ENCODE data around the gene PAXX.

The PAXX gene, protein sequence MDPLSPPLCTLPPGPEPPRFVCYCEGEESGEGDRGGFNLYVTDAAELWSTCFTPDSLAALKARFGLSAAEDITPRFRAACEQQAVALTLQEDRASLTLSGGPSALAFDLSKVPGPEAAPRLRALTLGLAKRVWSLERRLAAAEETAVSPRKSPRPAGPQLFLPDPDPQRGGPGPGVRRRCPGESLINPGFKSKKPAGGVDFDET

DNA sequence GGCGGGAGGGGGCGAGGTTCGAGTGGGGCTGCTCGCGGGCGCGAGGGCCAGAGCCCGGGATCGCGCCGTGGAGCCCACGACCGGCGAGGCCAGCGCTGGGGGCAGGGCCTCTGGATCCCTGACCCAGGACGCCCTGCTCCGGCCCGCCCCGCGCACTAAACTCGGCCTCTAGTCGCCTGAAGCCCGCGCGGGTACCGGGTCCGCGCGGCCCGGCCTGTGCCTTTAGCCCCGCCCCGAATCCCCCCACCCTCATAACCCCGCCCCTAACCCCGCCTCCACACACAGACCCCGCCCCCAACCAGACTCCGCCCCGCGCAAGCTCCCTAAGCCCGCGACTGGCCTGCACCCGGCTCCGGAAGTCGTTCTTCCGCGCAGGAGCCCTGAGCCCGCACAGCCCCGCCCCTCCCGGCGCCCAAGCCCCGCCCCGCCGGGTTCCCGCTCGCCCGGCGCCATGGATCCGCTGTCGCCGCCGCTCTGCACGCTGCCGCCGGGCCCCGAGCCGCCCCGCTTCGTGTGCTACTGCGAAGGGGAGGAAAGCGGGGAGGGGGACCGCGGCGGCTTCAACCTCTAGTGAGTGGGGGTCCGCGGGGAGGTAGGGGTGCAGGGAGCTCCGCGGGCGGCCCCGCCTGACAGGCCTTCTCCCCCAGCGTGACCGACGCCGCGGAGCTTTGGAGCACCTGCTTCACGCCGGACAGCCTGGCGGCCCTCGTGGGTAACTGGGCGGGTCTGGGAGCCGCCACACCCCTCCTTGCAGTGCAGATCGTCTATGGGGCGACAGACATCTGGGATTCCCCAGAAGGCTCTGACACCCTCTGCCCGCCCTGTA, at the start of gene PAXX:
Gene PAXX, plus strand, starts transcription at position 430 of the 826 bp plus-strand sequence. Its CDS starts 22 bp downstream, at position 452.
- DNase-seq (ENCODE audit: low read depth, low spot score): peak; percentile 94

DNA sequence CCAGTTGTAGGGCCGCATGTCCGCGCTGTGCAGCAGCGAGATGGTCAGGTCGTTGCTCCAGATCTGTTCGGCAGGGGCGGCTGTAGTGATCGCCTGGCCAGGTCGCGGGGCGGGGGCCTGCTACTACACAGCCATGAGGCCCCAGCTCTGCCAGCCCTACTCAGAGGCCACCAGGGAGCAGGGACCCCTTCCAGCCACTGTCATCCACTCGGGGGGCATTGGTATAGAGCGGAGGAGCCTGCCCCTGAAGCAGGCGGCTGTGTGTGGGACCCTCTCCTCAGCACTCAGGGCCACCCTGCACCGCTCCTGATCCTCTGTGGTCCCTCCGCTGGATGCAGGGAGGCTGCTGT, 49.4 kb upstream of the PAXX start:
- no peak for DNase-seq (ENCODE audit: low read depth, low spot score)

DNA sequence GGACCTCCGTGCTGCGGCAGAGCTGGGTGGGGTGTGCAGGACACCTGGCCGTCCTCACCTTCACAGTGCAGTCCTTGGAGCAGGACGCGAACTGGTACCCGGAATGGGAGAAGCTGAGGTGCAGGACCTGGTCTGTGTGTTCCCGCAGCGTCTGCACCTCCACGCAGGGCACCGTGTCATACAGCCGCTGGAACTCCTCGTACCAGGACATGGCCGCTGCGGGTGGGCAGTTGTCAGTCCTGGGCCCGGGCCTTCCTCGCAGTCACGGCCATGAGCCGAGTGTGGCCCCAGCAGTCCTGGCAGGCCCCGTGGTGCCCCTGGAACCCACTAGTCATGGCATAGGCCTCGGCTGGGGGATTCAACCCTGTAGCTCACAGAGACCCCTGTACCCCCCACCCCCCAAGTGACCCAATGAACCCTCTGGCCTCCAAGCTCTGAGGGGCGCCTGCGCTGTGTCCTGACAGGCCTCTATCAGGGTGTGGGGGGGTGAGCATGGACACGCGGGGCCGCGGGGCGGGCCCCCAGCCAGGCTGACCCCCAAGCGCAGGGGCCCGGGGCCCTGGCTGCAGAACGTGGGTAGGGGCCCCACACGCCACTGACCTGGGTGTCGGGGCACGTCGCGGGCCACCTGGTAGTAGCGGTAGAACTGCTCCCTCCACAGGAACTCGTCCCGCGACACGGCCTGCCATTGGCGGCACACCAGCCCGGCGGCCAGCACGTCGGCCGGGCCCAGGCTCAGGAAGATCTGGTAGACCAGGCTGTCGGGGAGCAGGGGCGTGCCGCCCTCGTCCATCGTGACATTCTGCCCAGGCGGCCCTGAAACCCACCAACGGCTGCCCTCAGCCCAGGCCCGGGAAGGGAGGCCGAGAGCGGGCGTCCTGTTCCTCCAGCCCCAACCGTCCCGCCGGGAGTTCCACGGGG, 48.7 kb upstream of the PAXX start:
- DNase-seq (ENCODE audit: low read depth, low spot score): no peak

DNA sequence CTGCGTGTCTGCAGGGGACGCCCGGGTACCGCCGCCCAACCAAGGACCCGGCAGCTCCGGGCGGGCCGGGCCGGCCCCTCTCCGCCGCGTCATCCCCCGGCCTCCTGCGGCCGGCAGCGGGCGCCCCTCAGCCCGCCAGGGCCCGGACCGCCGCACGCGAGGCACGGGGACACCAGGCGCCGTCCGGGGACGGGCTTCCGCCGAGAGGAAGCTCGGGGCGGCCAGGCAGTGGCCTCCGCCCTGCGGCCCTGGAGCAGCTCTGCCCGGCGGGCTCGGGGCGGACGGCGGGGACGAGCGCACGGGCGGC, 48.1 kb upstream of the PAXX start:
- DNase-seq (ENCODE audit: low read depth, low spot score): peak; percentile 83

DNA sequence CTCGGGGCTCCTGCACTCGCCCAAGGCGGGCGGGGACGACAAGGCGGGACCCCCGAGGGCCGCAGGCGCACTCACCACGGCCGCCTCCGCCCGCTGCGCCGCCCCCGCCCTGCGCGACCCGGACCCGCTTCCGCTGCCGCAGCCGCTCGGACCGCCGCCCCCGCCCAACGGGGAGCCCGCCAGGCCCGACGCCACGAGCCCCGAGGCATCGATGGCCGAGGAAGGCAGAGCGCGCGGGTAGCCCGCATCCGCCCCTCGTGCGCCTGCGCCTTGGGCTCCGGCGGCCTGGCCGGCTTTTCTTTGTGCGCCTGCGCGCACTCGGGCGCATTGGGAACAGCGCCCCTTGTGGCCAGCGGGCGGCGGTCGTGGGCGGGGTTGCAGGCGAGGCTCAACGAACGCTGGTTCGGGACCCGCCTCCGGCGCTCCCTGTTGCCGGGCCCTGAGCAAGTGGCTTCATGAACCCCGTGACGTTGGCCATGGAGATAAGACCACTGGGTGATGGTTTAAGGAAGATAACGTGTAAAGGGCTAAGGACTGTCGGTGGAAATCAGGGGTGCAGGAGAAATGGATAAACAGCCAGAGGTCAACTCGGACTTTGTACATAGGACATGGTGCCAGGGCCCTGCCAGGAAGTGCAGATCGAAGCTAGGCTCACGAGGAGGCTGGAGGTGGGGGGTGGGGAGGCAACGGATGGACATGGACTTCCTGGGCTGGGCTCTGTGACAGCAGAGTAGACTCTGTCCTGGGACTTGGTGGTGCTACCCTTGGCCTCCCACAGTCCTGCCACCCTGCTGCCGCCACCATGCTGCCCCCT, 47.5 kb upstream of the PAXX start, which contains the start of the genes C8G and FBXW5:
Gene C8G, plus strand, starts transcription at position 725 of the 814 bp plus-strand sequence. Its CDS starts 78 bp downstream, at position 803.
Gene FBXW5, minus strand, starts transcription at position 220 of the 814 bp plus-strand sequence. CDS start 655 bp downstream, outside the sequence.
- peak; percentile 99 for DNase-seq (ENCODE audit: low read depth, low spot score)

DNA sequence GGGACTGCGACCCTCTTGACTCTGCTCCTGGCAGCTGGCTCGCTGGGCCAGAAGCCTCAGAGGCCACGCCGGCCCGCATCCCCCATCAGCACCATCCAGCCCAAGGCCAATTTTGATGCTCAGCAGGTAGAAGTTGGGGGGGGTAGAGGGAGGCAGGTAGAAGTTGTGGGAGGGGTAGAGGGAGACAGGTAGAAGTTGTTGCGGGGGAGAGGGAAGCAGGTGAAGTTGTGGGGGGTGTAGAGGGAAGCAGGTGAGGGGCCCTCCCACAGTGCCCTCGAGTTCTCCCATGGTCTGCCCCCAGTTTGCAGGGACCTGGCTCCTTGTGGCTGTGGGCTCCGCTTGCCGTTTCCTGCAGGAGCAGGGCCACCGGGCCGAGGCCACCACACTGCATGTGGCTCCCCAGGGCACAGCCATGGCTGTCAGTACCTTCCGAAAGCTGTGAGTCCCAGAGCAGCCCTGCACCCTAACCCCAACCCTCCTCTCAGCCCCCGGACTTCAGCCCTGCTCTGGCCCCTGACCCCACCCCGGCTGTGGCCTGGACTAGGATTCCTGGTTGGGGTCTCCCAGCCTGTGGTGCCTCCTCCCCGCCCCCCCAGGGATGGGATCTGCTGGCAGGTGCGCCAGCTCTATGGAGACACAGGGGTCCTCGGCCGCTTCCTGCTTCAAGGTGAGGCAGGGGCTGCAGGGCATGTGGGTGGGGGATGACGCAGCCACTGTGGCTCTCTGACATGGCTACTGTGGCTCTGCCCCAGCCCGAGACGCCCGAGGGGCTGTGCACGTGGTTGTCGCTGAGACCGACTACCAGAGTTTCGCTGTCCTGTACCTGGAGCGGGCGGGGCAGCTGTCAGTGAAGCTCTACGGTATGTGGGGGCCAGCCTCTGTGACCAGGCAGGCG, 46.6 kb upstream of the PAXX start:
- DNase-seq (ENCODE audit: low read depth, low spot score): no peak

DNA sequence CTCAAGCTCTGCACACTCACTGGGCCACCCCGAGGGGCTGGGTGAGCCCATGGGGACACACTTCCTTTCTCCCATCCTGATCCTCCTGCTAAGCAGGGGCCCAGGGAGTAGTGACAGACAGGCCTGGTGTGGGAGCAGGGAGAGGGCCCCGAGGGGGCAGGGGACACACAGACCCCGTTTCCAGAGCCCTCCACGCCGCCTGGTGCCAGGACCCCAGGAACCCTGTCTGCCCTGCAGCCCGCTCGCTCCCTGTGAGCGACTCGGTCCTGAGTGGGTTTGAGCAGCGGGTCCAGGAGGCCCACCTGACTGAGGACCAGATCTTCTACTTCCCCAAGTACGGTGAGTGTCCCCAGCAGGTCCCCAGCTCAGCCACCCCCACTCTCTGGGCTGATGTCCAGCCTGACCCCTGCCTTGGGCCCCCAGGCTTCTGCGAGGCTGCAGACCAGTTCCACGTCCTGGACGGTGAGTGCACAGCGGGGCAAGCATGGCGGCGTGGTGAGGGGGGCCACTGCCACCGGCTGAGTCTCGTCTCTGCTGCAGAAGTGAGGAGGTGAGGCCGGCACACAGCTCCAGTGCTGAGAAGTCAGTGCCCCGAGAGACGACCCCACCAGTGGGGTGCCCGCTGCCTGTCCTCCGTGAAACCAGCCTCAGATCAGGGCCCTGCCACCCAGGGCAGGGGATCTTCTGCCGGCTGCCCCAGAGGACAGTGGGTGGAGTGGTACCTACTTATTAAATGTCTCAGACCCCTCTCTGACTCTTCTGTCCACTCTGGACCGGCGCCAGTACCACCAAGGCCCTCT, 45.8 kb upstream of the PAXX start:
- no peak for DNase-seq (ENCODE audit: low read depth, low spot score)

DNA sequence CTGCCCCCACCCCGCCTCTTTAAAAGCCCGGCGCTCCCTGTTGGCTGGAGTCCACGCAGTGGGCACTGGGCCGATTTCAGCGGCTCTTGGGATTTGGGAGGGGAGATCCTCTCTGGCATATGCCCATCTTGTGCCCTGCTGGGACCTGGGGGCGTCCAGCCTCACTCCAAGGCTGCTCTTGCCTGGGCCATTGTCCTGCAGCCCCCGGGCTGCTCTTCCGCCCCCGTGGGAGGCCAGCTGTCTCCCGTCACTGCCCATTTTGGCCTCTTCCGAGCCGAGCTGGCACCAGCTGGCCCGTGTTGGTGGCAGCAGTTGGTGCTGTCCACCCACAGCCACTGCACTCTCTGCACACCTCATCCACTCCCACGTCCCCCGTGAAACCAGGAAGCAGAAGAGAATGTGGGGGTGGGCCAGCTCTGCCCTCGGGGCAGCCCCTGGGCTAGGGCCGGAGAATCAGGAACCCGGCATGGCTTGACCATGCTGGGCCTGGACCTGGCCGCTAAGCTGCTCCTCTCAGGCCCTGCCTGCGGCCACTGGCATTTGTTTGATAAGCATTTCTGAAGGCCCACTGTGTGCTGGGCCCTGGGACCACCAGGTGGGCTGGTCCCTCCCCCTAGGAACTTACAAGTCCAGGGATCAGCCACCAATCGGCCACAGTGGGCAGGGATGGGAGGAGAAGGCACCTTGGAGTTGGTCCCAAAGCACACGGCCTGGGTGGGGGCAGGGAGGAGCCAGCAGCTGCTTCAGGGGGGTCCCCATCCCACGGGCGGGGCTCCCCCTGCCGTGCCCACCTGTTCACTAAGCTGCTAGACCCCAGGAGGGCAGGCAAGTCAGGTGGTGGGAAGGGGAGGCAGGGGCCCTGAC, 45.0 kb upstream of the PAXX start:
- DNase-seq (ENCODE audit: low read depth, low spot score): no peak

DNA sequence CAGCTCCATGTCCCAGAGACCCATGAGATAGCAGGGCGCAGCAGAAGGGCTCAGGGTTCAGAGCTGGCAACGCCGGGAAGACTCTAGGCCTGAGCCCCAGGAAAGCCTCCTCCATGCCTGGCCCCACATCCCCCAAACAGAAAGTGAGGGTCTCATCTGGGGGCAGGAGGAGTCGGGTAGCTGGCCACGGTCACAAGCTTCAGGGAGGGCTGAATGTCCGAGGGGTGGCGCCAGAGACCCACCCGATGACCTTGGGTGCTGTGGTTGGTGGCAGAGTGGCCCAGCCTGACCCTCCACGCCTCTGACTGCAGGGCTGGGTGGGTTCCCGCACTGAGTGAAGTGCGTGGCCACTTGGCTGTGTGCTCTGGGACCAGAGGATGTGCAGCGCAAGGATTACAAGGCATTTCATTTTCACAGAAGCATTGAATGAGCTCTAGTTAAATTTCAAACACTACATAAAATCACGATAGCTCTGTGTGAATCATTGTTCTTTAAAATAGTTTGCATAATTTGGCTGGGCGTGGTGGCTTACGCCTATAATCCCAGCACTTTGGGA, 44.2 kb upstream of the PAXX start:
- DNase-seq (ENCODE audit: low read depth, low spot score): peak; percentile 59

DNA sequence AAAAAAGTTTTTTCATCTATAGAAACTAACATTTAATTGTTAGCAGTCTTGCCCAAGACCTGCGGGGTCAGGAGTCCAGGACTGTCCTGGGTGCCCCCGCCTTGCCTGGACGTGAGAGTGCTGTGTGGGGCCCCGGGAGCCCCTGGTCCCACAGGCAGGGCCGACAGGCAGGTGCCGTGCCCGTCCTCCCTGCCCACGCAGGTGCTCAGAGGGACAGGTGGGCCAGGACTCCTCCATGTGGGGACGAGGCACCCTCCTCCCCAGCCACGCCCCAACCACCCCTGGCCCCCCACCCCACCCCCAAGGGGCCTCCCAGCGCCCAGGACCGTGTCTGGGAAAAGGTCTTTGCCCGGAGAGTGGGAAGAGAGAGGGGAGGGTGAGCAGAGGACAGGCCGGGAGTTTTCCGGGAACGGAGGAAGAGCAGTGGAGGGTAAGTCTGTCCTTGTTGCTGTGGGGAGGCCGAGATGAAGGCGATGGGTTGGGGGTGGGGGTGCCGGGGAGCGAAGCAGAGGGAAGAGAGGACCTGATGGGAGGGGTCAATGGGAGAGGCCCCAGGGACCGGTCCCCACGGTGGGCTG, 42.9 kb upstream of the PAXX start:
- no peak for DNase-seq (ENCODE audit: low read depth, low spot score)

DNA sequence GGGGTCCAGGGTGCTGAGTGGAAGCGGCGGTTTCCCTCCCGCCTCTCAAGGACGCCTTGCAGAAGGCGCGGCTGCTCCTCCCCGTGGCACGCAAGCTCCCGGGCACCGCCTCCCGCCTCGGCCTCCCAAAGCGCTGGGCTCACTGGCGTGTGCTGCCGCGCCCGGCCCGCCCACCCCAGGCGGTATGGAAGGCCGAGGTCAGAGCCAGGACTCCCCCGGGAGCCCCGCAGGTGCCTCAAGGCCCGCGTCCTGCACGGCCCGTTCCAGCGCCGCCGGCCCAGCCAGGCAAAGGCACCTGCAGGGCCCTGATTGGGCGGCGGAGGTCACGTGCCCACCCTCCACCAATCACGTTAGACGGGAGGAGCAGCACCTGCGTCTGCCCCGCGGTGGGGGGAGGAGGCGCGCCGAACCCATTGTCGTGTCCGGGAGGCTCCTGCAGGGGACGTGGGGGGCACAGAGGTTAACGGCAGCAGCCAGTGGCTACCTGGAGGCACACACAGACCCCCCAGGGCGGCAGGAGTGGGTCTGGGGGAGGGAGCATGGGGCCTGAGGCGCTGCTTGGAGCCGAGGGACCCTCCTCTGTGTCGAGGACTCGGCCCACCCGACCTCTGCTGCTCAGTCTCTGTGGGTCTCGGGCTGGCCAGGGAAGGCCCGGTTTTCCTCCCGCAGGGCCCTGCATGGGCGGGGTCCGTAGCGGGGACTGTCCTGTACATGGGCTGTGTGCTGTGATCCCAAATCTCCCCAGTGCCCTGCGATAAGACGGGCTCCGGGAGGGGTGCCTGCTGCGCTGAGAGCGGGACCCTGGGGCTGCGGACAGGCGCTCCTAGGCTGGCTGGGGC, 42.2 kb upstream of the PAXX start:
- DNase-seq (ENCODE audit: low read depth, low spot score): peak; percentile 95

DNA sequence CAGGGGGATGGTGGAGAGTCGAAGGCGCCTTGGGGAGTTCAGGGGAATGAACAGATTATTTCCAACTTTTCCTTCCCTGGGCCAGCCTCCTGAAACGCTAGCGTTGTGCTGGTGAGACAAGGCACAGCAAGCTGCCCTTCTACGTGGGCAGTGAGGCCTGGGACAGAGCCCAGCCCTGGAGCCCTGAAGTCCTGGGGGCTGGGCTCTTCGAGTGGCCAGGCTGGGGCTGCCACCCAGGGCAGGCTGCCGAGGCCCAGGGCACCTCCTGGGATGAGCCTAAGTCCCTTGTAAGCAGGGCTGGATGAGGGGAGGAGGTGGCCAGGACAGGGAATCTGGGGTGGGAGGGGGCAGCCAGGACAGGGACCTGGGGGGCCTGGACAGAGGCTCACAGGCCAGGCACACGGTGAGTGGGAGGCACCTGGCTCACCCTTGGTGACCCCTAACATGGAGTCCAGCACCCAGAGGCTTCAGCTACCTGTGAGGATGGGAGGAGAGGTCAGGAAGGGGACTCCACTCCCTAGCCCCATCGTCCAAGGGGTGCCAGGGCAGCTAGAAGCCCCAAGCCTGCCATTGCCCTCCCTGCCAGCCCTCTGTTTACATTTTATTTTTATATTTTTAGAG, 41.5 kb upstream of the PAXX start:
- DNase-seq (ENCODE audit: low read depth, low spot score): peak; percentile 29

DNA sequence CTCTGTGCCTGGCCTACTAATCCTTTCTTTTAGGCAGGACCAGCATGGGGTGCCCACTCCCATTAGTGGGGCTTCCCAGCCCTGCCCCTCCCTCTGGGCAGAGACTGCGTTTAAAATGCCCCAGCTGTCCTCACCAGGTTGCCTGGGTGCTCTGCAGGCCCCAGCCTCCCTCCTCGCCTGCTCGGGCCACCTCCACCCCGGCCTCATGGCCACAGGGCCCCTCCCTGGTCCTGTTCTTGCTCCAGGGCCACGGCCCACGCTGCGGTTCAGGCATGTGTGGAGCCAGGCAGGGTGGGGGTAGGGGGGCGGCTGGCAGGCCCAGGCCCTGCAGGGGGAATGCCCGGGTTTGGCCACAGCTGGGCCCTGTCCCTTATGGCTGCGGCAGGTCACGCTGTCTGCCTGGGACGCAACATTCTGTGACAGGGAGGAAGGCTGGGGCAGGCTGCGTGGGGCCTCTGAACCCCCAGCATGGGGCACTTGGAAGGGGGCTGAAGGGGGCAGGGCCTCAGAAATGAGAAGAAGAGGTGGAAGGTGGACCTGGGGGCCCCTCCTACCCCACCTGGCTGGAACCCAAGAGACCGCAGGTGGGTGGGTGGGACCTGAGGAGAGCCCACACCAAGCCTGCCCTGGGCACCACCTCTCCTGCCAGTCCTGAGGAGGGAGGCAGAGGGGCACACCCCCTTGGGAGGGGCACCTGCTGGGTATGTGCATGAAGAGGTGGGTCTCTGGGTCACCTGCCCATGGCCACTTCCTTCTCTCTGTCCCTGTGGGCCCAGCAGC, 40.5 kb upstream of the PAXX start, which contains the start of gene LCN12:
Gene LCN12, plus strand, starts transcription at position 733 of the 780 bp plus-strand sequence. CDS start 55 bp downstream, outside the sequence.
- DNase-seq (ENCODE audit: low read depth, low spot score): no peak

DNA sequence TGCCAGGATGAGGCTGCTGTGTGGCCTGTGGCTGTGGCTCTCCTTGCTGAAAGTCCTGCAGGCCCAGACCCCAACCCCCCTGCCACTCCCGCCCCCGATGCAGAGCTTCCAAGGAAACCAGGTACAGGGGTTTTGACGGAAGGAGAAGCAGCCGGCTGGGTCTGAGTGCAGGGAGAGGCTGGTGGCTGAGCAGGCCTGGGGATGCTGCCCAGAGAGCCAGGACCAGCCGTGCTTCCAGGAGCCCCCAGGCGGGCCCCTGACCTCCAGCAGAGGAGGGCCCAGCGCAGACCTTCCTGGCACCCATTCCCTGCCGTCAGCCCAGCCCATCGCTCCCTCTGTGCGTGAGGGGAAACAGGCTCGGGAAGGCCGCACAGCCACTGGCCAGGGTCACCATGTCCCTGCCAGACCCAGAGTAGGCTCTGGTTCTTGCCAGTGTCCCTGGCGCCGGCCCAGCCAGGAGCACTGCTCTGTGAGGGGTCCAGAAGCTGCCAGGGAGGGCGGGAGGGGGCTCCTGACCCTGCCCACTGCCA, 39.8 kb upstream of the PAXX start:
- DNase-seq (ENCODE audit: low read depth, low spot score): no peak
